ENCODE measurements around the gene LRP1B.

The LRP1B gene

GRCh38 chr2:140862181-140862580 is 1268.6 kb downstream of the LRP1B start:
- no peak for DNase-seq

GRCh38 chr2:140861666-140862065 is 1269.2 kb downstream of the LRP1B start:
- no peak for DNase-seq

- no peak for DNase-seq
Observed at GRCh38 chr2:140855471-140855870, 1275.3 kb downstream of the LRP1B start.

GRCh38 chr2:140851258-140851981 is 1279.4 kb downstream of the LRP1B start:
- DNase-seq, result no peak

- no peak for DNase-seq
Observed at GRCh38 chr2:140843186-140843585, 1287.6 kb downstream of the LRP1B start.

- no peak for DNase-seq
Observed at GRCh38 chr2:140842110-140842509, 1288.7 kb downstream of the LRP1B start.

GRCh38 chr2:140841141-140841540 is 1289.7 kb downstream of the LRP1B start:
- DNase-seq, result no peak

- DNase-seq, result no peak
Observed at GRCh38 chr2:140836826-140837225, 1294.0 kb downstream of the LRP1B start.

GRCh38 chr2:140835079-140835478 is 1295.7 kb downstream of the LRP1B start:
- no peak for DNase-seq

- DNase-seq, result no peak
Observed at GRCh38 chr2:140814141-140814540, 1316.7 kb downstream of the LRP1B start.

GRCh38 chr2:140808820-140809219 is 1322.0 kb downstream of the LRP1B start:
- DNase-seq, result no peak

GRCh38 chr2:140808211-140808610 is 1322.6 kb downstream of the LRP1B start:
- DNase-seq, result no peak

- DNase-seq, result no peak
Observed at GRCh38 chr2:140804700-140805260, 1326.0 kb downstream of the LRP1B start.

- DNase-seq, result no peak
Observed at GRCh38 chr2:140801311-140801710, 1329.5 kb downstream of the LRP1B start.

- DNase-seq, result no peak
Observed at GRCh38 chr2:140797718-140798117, 1333.1 kb downstream of the LRP1B start.

GRCh38 chr2:140791802-140792201 is 1339.0 kb downstream of the LRP1B start:
- DNase-seq, result no peak

GRCh38 chr2:140786585-140786984 is 1344.2 kb downstream of the LRP1B start:
- DNase-seq, result no peak

- DNase-seq, result no peak
Observed at GRCh38 chr2:140775411-140775810, 1355.4 kb downstream of the LRP1B start.

- DNase-seq, result no peak
Observed at GRCh38 chr2:140770645-140771044, 1360.2 kb downstream of the LRP1B start.

GRCh38 chr2:140761807-140762206 is 1369.0 kb downstream of the LRP1B start:
- no peak for DNase-seq

- DNase-seq, result no peak
Observed at GRCh38 chr2:140759426-140760156, 1371.2 kb downstream of the LRP1B start.

GRCh38 chr2:140747665-140748064 is 1383.2 kb downstream of the LRP1B start:
- no peak for DNase-seq

- no peak for DNase-seq
Observed at GRCh38 chr2:140747090-140747489, 1383.7 kb downstream of the LRP1B start.

- no peak for DNase-seq
Observed at GRCh38 chr2:140744379-140744778, 1386.4 kb downstream of the LRP1B start.

All from GF-D8 (cell line).